ENCODE results near the gene ENO1. TPM values are rescaled to one million over a fixed set of nuclear protein-coding genes. Genes with fewer than 3 reads are reported as not detected.
A peak's percentile ranks its signal among the peaks of the same experiment; 100 is the strongest.
"Not testable (repeated sequence)": the region's sequence is repeated elsewhere in the genome, so short reads cannot be mapped to it uniquely, and the experiment has no call there.

The ENO1 gene
- total RNA-seq, 3 donors from 2014 or later: 3,836 to 4,068 (median 3,869) TPM

GRCh38 chr1:8856689-8857412 is 21.6 kb downstream of the ENO1 start:
- peaks cover 20% of the 10 kb centered on the region for H3K4me1 Mint-ChIP-seq (ENCODE audit: low read depth)
- no peaks in the 10 kb centered on the region for H3K9me3 Mint-ChIP-seq
- DNase-seq (no peak), ATAC-seq (no peak)
- peaks cover 37% of the 10 kb centered on the region for H3K36me3 Mint-ChIP-seq (ENCODE audit: insufficient read depth)
- H3K27me3 Mint-ChIP-seq (ENCODE audit: low read depth): no peaks in the 10 kb centered on the region
- no peak overlapping the region for H3K4me3 Mint-ChIP-seq

- DNase-seq: no peak
- H3K4me1 Mint-ChIP-seq (ENCODE audit: low read depth): peaks cover 8% of the 10 kb centered on the region
- ATAC-seq: no peak
- H3K4me3 Mint-ChIP-seq: no peak overlapping the region
- H3K9me3 Mint-ChIP-seq: no peaks in the 10 kb centered on the region
- no peaks in the 10 kb centered on the region for H3K27me3 Mint-ChIP-seq (ENCODE audit: low read depth)
- H3K36me3 Mint-ChIP-seq (ENCODE audit: insufficient read depth): peaks cover 19% of the 10 kb centered on the region
Observed at GRCh38 chr1:8854240-8854639, 24.2 kb downstream of the ENO1 start.

- no peaks in the 10 kb centered on the region for H3K27me3 Mint-ChIP-seq (ENCODE audit: low read depth)
- ATAC-seq: no peak
- H3K4me3 Mint-ChIP-seq: no peak overlapping the region
- H3K9me3 Mint-ChIP-seq: no peaks in the 10 kb centered on the region
- peaks cover 3% of the 10 kb centered on the region for H3K4me1 Mint-ChIP-seq (ENCODE audit: low read depth)
- H3K36me3 Mint-ChIP-seq (ENCODE audit: insufficient read depth): no peaks in the 10 kb centered on the region
- DNase-seq: no peak
Observed at GRCh38 chr1:8851060-8851459, 27.4 kb downstream of the ENO1 start.

GRCh38 chr1:8848663-8849386 is 29.7 kb downstream of the ENO1 start:
- peak; percentile 73 for DNase-seq
- peaks cover 3% of the 10 kb centered on the region for H3K4me1 Mint-ChIP-seq (ENCODE audit: low read depth)
- H3K36me3 Mint-ChIP-seq (ENCODE audit: insufficient read depth): no peaks in the 10 kb centered on the region
- no peak overlapping the region for H3K4me3 Mint-ChIP-seq
- ATAC-seq: peak; percentile 92
- no peaks in the 10 kb centered on the region for H3K27me3 Mint-ChIP-seq (ENCODE audit: low read depth)
- H3K9me3 Mint-ChIP-seq: no peaks in the 10 kb centered on the region

- no peak overlapping the region for H3K4me3 Mint-ChIP-seq
- no peaks in the 10 kb centered on the region for H3K36me3 Mint-ChIP-seq (ENCODE audit: insufficient read depth)
- peaks cover 3% of the 10 kb centered on the region for H3K4me1 Mint-ChIP-seq (ENCODE audit: low read depth)
- no peaks in the 10 kb centered on the region for H3K27me3 Mint-ChIP-seq (ENCODE audit: low read depth)
- ATAC-seq (no peak), DNase-seq (no peak)
- H3K9me3 Mint-ChIP-seq: no peaks in the 10 kb centered on the region
Observed at GRCh38 chr1:8847990-8848389, 30.5 kb downstream of the ENO1 start.

GRCh38 chr1:8846263-8846662 is 32.2 kb downstream of the ENO1 start:
- no peaks in the 10 kb centered on the region for H3K36me3 Mint-ChIP-seq (ENCODE audit: insufficient read depth)
- DNase-seq: no peak
- peaks cover 3% of the 10 kb centered on the region for H3K27me3 Mint-ChIP-seq (ENCODE audit: low read depth)
- H3K4me3 Mint-ChIP-seq: no peak overlapping the region
- ATAC-seq: no peak
- no peaks in the 10 kb centered on the region for H3K9me3 Mint-ChIP-seq
- peaks cover 3% of the 10 kb centered on the region for H3K4me1 Mint-ChIP-seq (ENCODE audit: low read depth)

- DNase-seq (no peak), ATAC-seq (no peak)
- H3K9me3 Mint-ChIP-seq: no peaks in the 10 kb centered on the region
- peaks cover 3% of the 10 kb centered on the region for H3K27me3 Mint-ChIP-seq (ENCODE audit: low read depth)
- peaks cover 3% of the 10 kb centered on the region for H3K4me1 Mint-ChIP-seq (ENCODE audit: low read depth)
- no peak overlapping the region for H3K4me3 Mint-ChIP-seq
- no peaks in the 10 kb centered on the region for H3K36me3 Mint-ChIP-seq (ENCODE audit: insufficient read depth)
Observed at GRCh38 chr1:8845104-8846097, 33.1 kb downstream of the ENO1 start.

GRCh38 chr1:8844501-8845006 is 33.9 kb downstream of the ENO1 start:
- H3K9me3 Mint-ChIP-seq: no peaks in the 10 kb centered on the region

GRCh38 chr1:8841395-8841794 is 37.1 kb downstream of the ENO1 start:
- DNase-seq (no peak), ATAC-seq (no peak)
- Mint-ChIP-seq H3K9me3 (no peaks in the 10 kb centered on the region), H3K4me1 (ENCODE audit: low read depth) (no peaks in the 10 kb centered on the region), H3K27me3 (ENCODE audit: low read depth) (peaks cover 3% of the 10 kb centered on the region), H3K36me3 (ENCODE audit: insufficient read depth) (no peaks in the 10 kb centered on the region), H3K4me3 (no peak overlapping the region)

More at GRCh38 chr1:8844501-8845006, 33.9 kb downstream of the ENO1 start:
- ATAC-seq: no peak
- DNase-seq: no peak
- peaks cover 3% of the 10 kb centered on the region for H3K4me1 Mint-ChIP-seq (ENCODE audit: low read depth)
- H3K4me3 Mint-ChIP-seq: no peak overlapping the region
- peaks cover 3% of the 10 kb centered on the region for H3K27me3 Mint-ChIP-seq (ENCODE audit: low read depth)
- no peaks in the 10 kb centered on the region for H3K36me3 Mint-ChIP-seq (ENCODE audit: insufficient read depth)

- Mint-ChIP-seq H3K27me3 (ENCODE audit: low read depth) (peaks cover 3% of the 10 kb centered on the region), H3K9me3 (no peaks in the 10 kb centered on the region), H3K4me1 (ENCODE audit: low read depth) (no peaks in the 10 kb centered on the region), H3K36me3 (ENCODE audit: insufficient read depth) (no peaks in the 10 kb centered on the region), H3K4me3 (no peak overlapping the region)
- no peak for DNase-seq
- ATAC-seq: no peak
Observed at GRCh38 chr1:8839990-8840389, 38.5 kb downstream of the ENO1 start.

- H3K9me3 Mint-ChIP-seq: no peaks in the 10 kb centered on the region
- DNase-seq (no peak), ATAC-seq (no peak)
- H3K27me3 Mint-ChIP-seq (ENCODE audit: low read depth): no peaks in the 10 kb centered on the region
- H3K4me1 Mint-ChIP-seq (ENCODE audit: low read depth): no peaks in the 10 kb centered on the region
- H3K4me3 Mint-ChIP-seq: no peak overlapping the region
- H3K36me3 Mint-ChIP-seq (ENCODE audit: insufficient read depth): no peaks in the 10 kb centered on the region
Observed at GRCh38 chr1:8835941-8836643, 42.4 kb downstream of the ENO1 start.

- Mint-ChIP-seq H3K4me1 (ENCODE audit: low read depth) (peaks cover 13% of the 10 kb centered on the region), H3K4me3 (no peak overlapping the region), H3K36me3 (ENCODE audit: insufficient read depth) (no peaks in the 10 kb centered on the region), H3K27me3 (ENCODE audit: low read depth) (no peaks in the 10 kb centered on the region), H3K9me3 (no peaks in the 10 kb centered on the region)
- ATAC-seq (no peak), DNase-seq (no peak)
Observed at GRCh38 chr1:8831340-8831739, 47.1 kb downstream of the ENO1 start.

- not testable (repeated sequence) for H3K9me3 Mint-ChIP-seq; DNase-seq; ATAC-seq; H3K36me3 Mint-ChIP-seq (ENCODE audit: insufficient read depth); H3K27me3 Mint-ChIP-seq (ENCODE audit: low read depth); H3K4me3 Mint-ChIP-seq
- peaks cover 13% of the 10 kb centered on the region for H3K4me1 Mint-ChIP-seq (ENCODE audit: low read depth)
Observed at GRCh38 chr1:8830732-8831131, 47.8 kb downstream of the ENO1 start.
